Activated naive CD4-positive, alpha-beta T cell treated with anti-CD3 and anti-CD28 coated beads, Interleukin-2, amount 50 U/mL, for 72 hours (primary cell): ENCODE data around the gene ICAM2. TPM values are rescaled to one million over a fixed set of nuclear protein-coding genes. Genes with fewer than 3 reads are reported as not detected.

Experiments used
- ATAC-seq, 2 donors: fragments of 150-1000 bp; cut with Tn5 transposase; 2 replicates each; pipeline ENCODE4 v1.10.0; 2021; ENCODE audit warnings: mild to moderate bottlenecking in 2 of 2, moderate library complexity in 2 of 2
- DNase-seq, 2 donors: peaks; one replicate each; pipeline ENCODE4 v3.0.0; 2021 to 2022; ENCODE audit warnings: low spot score in 2 of 2
- H3K27ac Mint-ChIP-seq, 2 donors: one replicate each; pipeline ENCODE4 v1.8.0; 2022; ENCODE audit warnings: mild to moderate bottlenecking in 2 of 2, mixed read lengths in 2 of 2
- H3K36me3 Mint-ChIP-seq, 2 donors: one replicate each; pipeline ENCODE4 v1.8.0; 2022; ENCODE audit warnings: mixed read lengths in 2 of 2
- H3K9me3 Mint-ChIP-seq, 2 donors: one replicate each; pipeline ENCODE4 v1.8.0; 2022; ENCODE audit warnings: mixed read lengths in 2 of 2
- total RNA-seq, 2 donors: library from RNA; stranded (reverse); gene quantifications; one replicate each; pipeline ENCODE4 v1.2.3, GENCODE V29; 2022

Gene ICAM2
- total RNA-seq = 10 to 100 TPM; 21.9 to 45.2 TPM

- H3K27ac Mint-ChIP-seq = peak within 1 kb of the TSS; percentile 96 to 99
- H3K9me3 Mint-ChIP-seq = no peaks in the 10 kb centered on the region
- peak; percentile 63 to 88 for DNase-seq
- H3K36me3 Mint-ChIP-seq = peaks cover 0 to 7% of the 10 kb centered on the region in 2 donors
- ATAC-seq = peak; percentile 75 to 76
These were observed at the start of gene ICAM2 for GRCh38 chr17:64020056-64020766. ICAM2 (minus strand) TSS chr17:64020633; CDS start chr17:64006691, 13,942 bp downstream.

- ATAC-seq (no peak), DNase-seq (no peak)
- H3K27ac Mint-ChIP-seq = no peak overlapping the region
- peaks cover 51 to 71% of the 10 kb centered on the region in 2 donors for H3K36me3 Mint-ChIP-seq
- peaks cover 15 to 21% of the 10 kb centered on the region in 2 donors for H3K9me3 Mint-ChIP-seq
These were observed 49.8 kb upstream of the ICAM2 start for GRCh38 chr17:64070213-64070612.

GRCh38 chr17:64069143-64069542 lies 48.7 kb upstream of the ICAM2 start:
- ATAC-seq (no peak), DNase-seq (no peak)
- Mint-ChIP-seq H3K36me3 (peaks cover 55 to 69% of the 10 kb centered on the region in 2 donors), H3K9me3 (peaks cover 15 to 21% of the 10 kb centered on the region in 2 donors), H3K27ac (no peak overlapping the region)

- Mint-ChIP-seq H3K9me3 (peaks cover 15 to 21% of the 10 kb centered on the region in 2 donors), H3K36me3 (peaks cover 61 to 67% of the 10 kb centered on the region in 2 donors), H3K27ac (peak overlapping the region; percentile 78 to 79)
- DNase-seq (no peak), ATAC-seq (peak; percentile 35)
These were observed 47.2 kb upstream of the ICAM2 start for GRCh38 chr17:64067657-64068056.

- DNase-seq = no peak
- Mint-ChIP-seq H3K36me3 (peaks cover 55 to 64% of the 10 kb centered on the region in 2 donors), H3K27ac (peak overlapping the region; percentile 78 to 79), H3K9me3 (peaks cover 15 to 21% of the 10 kb centered on the region in 2 donors)
- peak; percentile 78 to 86 for ATAC-seq
These were observed 46.3 kb upstream of the ICAM2 start for GRCh38 chr17:64066716-64067115.

- no peak overlapping the region for H3K27ac Mint-ChIP-seq
- ATAC-seq = no peak
These were observed 44.7 kb upstream of the ICAM2 start for GRCh38 chr17:64065161-64065560.

GRCh38 chr17:64064331-64064730 lies 43.9 kb upstream of the ICAM2 start:
- DNase-seq (no peak), ATAC-seq (no peak)
- Mint-ChIP-seq H3K9me3 (peaks cover 6 to 11% of the 10 kb centered on the region in 2 donors), H3K27ac (peak overlapping the region; percentile 23 to 82), H3K36me3 (peaks cover 46 to 50% of the 10 kb centered on the region in 2 donors)

More at GRCh38 chr17:64065161-64065560, 44.7 kb upstream of the ICAM2 start:
- no peak for DNase-seq
- Mint-ChIP-seq H3K9me3 (peaks cover 9 to 16% of the 10 kb centered on the region in 2 donors), H3K36me3 (peaks cover 46 to 55% of the 10 kb centered on the region in 2 donors)

- DNase-seq = peak in 1 of 2 donors; percentile 64
- Mint-ChIP-seq H3K27ac (peak overlapping the region; percentile 8 to 82), H3K9me3 (peaks cover 5 to 10% of the 10 kb centered on the region in 2 donors), H3K36me3 (peaks cover 46% of the 10 kb centered on the region in 2 donors)
- ATAC-seq = peak in 1 of 2 donors; percentile 49
These were observed 43.4 kb upstream of the ICAM2 start for GRCh38 chr17:64063766-64064224.

- DNase-seq (no peak), ATAC-seq (no peak)
- peaks cover 0 to 5% of the 10 kb centered on the region in 2 donors for H3K9me3 Mint-ChIP-seq
- peaks cover 42 to 44% of the 10 kb centered on the region in 2 donors for H3K36me3 Mint-ChIP-seq
- peak overlapping the region; percentile 82 to 92 for H3K27ac Mint-ChIP-seq
These were observed 42.7 kb upstream of the ICAM2 start for GRCh38 chr17:64063088-64063487.

GRCh38 chr17:64061178-64061898 lies 40.9 kb upstream of the ICAM2 start:
- DNase-seq = peak in 1 of 2 donors; percentile 12
- Mint-ChIP-seq H3K36me3 (peaks cover 27 to 29% of the 10 kb centered on the region in 2 donors), H3K9me3 (peaks cover 0 to 5% of the 10 kb centered on the region in 2 donors), H3K27ac (peak overlapping the region; percentile 18 to 82)
- ATAC-seq = peak; percentile 84 to 86

- Mint-ChIP-seq H3K36me3 (peaks cover 24 to 28% of the 10 kb centered on the region in 2 donors), H3K27ac (peak overlapping the region in 1 of 2 donors; percentile 59), H3K9me3 (peaks cover 0 to 5% of the 10 kb centered on the region in 2 donors)
- DNase-seq (no peak), ATAC-seq (no peak)
These were observed 39.9 kb upstream of the ICAM2 start for GRCh38 chr17:64060331-64060730.

GRCh38 chr17:64059756-64060155 lies 39.3 kb upstream of the ICAM2 start:
- Mint-ChIP-seq H3K27ac (peak overlapping the region; percentile 21 to 59), H3K9me3 (peaks cover 0 to 5% of the 10 kb centered on the region in 2 donors), H3K36me3 (peaks cover 24 to 28% of the 10 kb centered on the region in 2 donors)
- no peak for ATAC-seq
- no peak for DNase-seq

- Mint-ChIP-seq H3K27ac (no peak overlapping the region), H3K9me3 (peaks cover 0 to 5% of the 10 kb centered on the region in 2 donors), H3K36me3 (peaks cover 19 to 24% of the 10 kb centered on the region in 2 donors)
- ATAC-seq (no peak), DNase-seq (no peak)
These were observed 38.2 kb upstream of the ICAM2 start for GRCh38 chr17:64058621-64059020.

GRCh38 chr17:64057701-64058263 lies 37.3 kb upstream of the ICAM2 start:
- peaks cover 0 to 5% of the 10 kb centered on the region in 2 donors for H3K9me3 Mint-ChIP-seq
- no peak for DNase-seq
- H3K36me3 Mint-ChIP-seq = peaks cover 12 to 31% of the 10 kb centered on the region in 2 donors
- ATAC-seq = no peak
- peak overlapping the region in 1 of 2 donors; percentile 44 for H3K27ac Mint-ChIP-seq

- ATAC-seq (no peak), DNase-seq (no peak)
- peaks cover 12 to 43% of the 10 kb centered on the region in 2 donors for H3K36me3 Mint-ChIP-seq
- peak overlapping the region; percentile 17 to 50 for H3K27ac Mint-ChIP-seq
- H3K9me3 Mint-ChIP-seq = peaks cover 0 to 5% of the 10 kb centered on the region in 2 donors
These were observed 36.0 kb upstream of the ICAM2 start for GRCh38 chr17:64056269-64057005.
